CD4-positive, alpha-beta T cell treated with Interleukin-17A for 4 hours (primary cell): ENCODE results near the gene HDAC4.
"Not testable (repeated sequence)": the region's sequence is repeated elsewhere in the genome, so short reads cannot be mapped to it uniquely, and the experiment has no call there.

Experiments
- DNase-seq: peaks from one replicate; pipeline ENCODE4 v3.0.0-alpha.2; 2020; ENCODE audit warnings: mixed read lengths

Gene HDAC4

GRCh38 chr2:239294571-239295054, 106.2 kb downstream of the HDAC4 start:
- DNase-seq = no peak

DNA sequence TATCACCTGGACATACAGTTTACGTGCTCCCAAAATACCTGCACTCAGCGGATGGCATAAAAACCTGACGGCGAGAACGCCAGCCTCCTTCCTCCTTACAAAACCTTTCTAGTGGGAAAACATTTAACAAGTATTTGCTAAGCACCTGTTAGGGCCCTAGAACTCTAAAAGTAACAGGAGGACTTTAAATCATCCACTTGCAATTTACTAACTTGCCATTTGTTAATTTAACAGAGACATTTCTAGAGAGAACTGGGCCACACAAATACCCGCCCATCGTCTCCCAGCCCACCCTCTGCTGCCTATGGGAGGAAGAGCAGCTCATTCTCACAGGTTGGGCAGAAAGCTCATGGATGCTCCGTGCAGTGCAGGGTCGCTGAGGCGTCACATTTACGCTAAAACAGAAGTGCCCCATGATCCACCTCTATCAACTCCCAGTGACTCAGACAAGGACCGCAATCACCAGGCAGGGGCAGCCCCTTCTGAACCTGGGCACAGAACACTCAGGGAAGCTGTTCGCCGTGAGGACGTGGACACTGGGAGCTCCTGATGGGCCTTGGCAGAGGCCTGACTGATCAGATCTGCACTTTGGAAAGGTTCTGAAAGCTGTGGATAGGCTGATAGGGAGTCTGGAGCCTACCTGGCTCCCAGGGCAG, 106.9 kb downstream of the HDAC4 start:
- peak; percentile 60 for DNase-seq

GRCh38 chr2:239292959-239293774, 107.7 kb downstream of the HDAC4 start:
- no peak for DNase-seq

DNA sequence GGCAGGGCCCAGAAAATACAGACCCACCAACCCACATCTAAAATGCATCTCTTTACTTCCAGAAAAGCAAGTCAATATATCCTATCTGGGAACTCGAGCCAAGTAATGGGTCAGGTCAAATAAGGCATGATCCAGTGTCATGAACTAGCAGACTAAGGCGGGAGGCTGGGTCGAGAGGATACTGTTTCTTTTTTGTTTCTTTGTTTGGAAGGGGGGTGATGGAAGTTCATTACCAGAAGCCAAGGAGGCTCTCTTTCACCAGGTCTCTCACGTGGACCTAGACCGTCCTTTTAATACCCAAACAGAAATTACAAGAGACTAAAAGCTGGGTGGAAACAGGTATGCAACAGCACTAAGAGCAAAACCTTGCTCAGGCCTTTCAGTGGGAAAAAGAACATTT, 108.3 kb downstream of the HDAC4 start:
- no peak for DNase-seq

- DNase-seq = no peak
Measured at GRCh38 chr2:239291475-239292350, 109.1 kb downstream of the HDAC4 start.

- DNase-seq = no peak
Measured at GRCh38 chr2:239290618-239291474, 110.0 kb downstream of the HDAC4 start.

GRCh38 chr2:239289545-239289944, 111.3 kb downstream of the HDAC4 start:
- DNase-seq = peak; percentile 46

DNA sequence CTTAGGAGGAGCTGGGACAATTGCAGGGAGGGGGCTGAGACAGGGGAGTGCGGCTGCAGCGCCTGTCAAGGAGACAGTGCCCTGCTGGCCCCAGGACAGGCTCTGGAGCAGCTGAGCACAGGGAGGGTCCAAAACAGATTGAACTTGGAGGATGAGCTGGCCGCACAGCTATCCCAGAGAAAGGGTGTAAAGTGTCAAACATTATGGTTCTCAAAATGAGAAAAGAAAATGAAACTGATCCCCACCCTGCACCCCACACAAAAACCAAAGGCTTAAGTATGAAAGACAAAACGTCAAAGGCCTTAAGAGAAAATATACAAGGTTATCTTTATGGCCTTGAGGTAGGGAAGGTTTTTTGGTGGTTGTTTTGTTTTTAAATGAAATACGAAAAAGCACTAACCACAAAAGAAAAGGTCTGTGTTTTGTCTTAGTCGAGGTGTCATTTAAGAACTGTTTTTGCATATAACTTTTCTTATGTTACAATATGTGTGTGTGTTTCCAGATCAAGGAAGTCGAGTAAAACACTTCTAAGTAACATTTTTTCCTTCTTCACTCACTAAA, 111.8 kb downstream of the HDAC4 start:
- peak; percentile 42 for DNase-seq

- no peak for DNase-seq
Measured at GRCh38 chr2:239288237-239288636, 112.6 kb downstream of the HDAC4 start.

GRCh38 chr2:239287461-239287860, 113.4 kb downstream of the HDAC4 start:
- DNase-seq = no peak

DNA sequence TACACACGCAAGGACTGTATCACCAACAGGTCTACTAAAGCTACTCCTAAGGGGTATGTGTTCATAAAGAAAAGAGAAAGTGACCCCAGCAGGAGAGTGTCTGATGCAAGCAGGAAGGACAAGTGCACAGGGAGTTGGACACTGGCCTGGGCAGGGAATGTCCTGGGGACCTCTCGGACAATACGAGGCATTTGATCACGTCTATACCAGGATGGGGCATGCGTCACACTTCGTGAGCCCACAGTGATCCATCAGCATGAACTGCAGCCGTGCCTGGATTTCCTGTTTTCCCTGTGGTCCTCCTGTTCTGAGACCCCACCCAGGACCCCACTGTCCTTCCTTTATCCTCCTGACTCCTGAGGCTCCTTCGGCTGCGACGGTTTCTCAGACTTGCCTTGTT, 113.9 kb downstream of the HDAC4 start:
- DNase-seq = no peak

- DNase-seq = no peak
Measured at GRCh38 chr2:239285932-239286230, 114.9 kb downstream of the HDAC4 start.

- peak; percentile 60 for DNase-seq
Measured at GRCh38 chr2:239285071-239285931, 115.5 kb downstream of the HDAC4 start.

- DNase-seq = no peak
Measured at GRCh38 chr2:239283961-239284795, 116.6 kb downstream of the HDAC4 start.

DNA sequence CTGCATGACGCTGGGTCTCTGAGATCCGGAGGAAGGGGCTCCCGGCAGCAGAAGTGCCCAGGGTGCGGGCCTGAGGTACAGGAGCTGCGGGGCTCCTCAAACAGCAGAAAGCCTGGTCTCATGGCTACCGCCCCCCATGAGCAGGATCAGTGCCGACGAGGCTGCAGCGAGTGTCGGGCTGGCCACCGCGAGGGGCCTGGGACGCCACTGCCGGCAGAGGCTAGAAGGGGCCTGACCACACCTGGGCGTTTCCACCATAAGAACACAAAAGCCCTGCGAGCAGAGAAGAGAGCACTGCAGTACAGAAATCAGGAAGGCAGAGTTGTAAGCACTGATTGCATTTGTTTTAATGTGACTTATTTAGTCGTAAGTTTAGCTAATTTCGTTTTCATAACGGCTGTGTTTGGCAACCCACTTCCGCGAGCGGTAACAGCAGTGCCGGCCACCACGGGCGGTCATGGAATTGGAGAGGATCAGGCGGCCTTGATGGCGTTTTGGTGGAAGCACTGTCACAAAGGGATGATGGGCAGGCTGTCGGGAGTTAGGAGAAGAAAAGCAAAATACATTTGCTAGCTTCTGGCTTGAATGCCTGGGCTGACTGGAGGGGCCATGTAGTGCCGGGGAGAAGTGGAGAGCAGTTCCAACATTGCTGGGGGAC, 117.4 kb downstream of the HDAC4 start:
- no peak for DNase-seq

GRCh38 chr2:239282448-239283287, 118.2 kb downstream of the HDAC4 start:
- DNase-seq = no peak

DNA sequence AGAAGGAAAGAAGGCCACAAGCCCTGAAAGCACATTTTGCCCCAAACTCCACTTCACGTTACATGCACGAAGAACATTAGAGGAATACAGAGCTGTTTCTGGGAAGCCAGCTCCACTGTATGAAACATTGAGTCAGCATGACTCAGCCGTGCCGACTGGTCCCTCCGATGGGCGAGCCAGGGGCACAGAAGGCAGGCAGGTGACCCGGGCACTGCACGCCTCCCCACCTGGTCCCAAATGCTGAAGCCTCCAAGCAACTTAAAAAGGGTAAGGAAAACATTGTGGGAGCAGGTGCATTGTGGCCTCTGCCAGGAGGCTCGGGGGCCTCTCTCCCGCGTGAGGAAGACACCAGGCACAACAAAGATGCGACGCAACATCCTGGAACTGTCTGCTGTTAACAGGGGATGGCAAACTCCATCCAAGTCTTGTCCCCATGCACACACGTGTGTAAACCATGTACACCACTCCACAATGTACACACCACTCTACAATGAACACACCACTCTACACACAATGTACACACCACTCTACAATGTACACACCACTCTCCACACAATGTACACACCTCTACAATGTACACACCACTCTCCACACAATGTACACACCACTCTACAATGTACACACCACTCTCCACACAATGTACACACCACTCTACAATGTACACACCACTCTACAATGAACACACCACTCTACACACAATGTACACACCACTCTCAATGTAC, 120.4 kb downstream of the HDAC4 start:
- not testable (repeated sequence) for DNase-seq
